Choroid plexus epithelial cell (primary cell): Measurements from ENCODE around the gene REV3L.
"Not testable (repeated sequence)": the region's sequence is repeated elsewhere in the genome, so short reads cannot be mapped to it uniquely, and the experiment has no call there.

Experiments used
- DNase-seq: peaks from one replicate; pipeline ENCODE4 v3.0.0-alpha.2; 2010; ENCODE audit warnings: low read depth
- H3K4me3 ChIP-seq: 2 replicates; pipeline ENCODE4 v1.5.1; 2011; ENCODE audit warnings: low read depth, mild to moderate bottlenecking, control low read depth, low read length, moderate library complexity
- TF ChIP-seq, protein P1 (sequence below): conservative IDR thresholded peaks from 2 replicates; pipeline ENCODE4 v1.5.1; 2011; ENCODE audit warnings: low read depth, mild to moderate bottlenecking, control low read depth, inconsistent platforms, low read length, moderate library complexity

REV3L gene

GRCh38 chr6:111524252-111524651 is 41.2 kb upstream of the REV3L start:
- no peak overlapping the region for H3K4me3 ChIP-seq
- no peak for DNase-seq
- TF ChIP-seq, protein P1, sequence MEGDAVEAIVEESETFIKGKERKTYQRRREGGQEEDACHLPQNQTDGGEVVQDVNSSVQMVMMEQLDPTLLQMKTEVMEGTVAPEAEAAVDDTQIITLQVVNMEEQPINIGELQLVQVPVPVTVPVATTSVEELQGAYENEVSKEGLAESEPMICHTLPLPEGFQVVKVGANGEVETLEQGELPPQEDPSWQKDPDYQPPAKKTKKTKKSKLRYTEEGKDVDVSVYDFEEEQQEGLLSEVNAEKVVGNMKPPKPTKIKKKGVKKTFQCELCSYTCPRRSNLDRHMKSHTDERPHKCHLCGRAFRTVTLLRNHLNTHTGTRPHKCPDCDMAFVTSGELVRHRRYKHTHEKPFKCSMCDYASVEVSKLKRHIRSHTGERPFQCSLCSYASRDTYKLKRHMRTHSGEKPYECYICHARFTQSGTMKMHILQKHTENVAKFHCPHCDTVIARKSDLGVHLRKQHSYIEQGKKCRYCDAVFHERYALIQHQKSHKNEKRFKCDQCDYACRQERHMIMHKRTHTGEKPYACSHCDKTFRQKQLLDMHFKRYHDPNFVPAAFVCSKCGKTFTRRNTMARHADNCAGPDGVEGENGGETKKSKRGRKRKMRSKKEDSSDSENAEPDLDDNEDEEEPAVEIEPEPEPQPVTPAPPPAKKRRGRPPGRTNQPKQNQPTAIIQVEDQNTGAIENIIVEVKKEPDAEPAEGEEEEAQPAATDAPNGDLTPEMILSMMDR: no peak

- no peak for DNase-seq
- no peak overlapping the region for H3K4me3 ChIP-seq
- TF ChIP-seq, protein P1: no peak
Measured at GRCh38 chr6:111523484-111524167, 40.6 kb upstream of the REV3L start.

- TF ChIP-seq, protein P1: no peak
- DNase-seq: no peak
- H3K4me3 ChIP-seq: no peak overlapping the region
Measured at GRCh38 chr6:111522393-111523020, 39.5 kb upstream of the REV3L start.

DNA sequence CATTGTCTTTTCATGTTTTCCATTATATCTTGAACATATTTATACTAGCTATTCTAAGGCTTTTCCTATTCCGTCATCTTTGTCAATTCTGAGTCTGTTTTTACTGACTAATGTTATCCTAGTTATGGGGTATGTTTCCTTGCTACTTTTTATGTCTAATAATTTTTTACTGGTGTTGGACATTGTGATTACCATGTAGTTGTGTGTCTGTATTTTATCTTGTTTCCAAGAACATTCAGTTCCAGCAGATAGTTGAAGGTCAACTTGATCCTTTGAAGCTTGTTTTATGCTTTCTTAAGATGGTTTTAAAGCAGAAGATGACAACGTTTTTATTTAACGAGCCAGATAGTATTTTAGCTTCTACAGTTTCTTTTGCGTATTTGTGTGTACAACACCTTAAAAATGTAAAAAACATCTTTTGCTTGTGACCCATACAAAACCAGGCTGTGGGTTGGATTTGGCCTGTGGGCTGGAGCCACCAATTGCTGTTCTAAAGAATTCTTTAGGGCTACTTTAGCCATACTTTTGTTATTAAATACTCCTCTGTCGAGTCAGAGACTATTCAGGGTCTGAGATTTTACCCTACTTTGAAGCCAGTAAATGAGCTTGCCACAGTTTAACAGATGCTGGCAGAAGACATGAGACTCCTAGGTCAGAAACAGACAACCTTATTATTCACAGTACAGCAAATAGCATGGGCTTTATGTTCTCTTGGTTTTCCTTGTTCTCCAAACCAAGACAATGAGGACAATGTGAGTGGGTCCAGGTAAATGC is 38.7 kb upstream of the REV3L start:
- no peak overlapping the region for H3K4me3 ChIP-seq
- DNase-seq: peak; percentile 14
- TF ChIP-seq, protein P1: no peak

GRCh38 chr6:111520524-111520923 is 37.5 kb upstream of the REV3L start:
- no peak for DNase-seq
- TF ChIP-seq, protein P1: no peak
- no peak overlapping the region for H3K4me3 ChIP-seq

- no peak for DNase-seq
- H3K4me3 ChIP-seq: no peak overlapping the region
- TF ChIP-seq, protein P1: no peak
Measured at GRCh38 chr6:111517965-111518364, 34.9 kb upstream of the REV3L start.

- DNase-seq: no peak
- TF ChIP-seq, protein P1: no peak
- no peak overlapping the region for H3K4me3 ChIP-seq
Measured at GRCh38 chr6:111515259-111515658, 32.2 kb upstream of the REV3L start.

DNA sequence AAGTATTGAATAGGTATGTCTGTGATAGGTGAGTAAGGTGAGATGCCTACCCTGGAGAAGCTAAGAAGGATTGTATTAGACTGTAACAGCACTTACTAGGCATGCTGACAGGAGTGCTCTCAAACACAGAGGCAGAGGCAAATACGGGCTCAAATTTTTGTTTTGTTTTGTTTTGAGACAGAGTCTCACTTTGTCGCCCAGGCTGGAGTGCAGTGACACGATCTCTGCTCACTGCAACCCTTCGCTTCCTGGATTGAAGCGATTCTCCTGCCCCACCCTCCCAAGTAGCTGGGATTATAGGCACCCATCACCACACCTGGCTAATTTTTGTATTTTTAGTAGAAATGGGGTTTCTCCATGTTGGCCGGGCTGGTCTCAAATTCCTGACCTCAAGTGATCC is 31.5 kb upstream of the REV3L start:
- not testable (repeated sequence) for H3K4me3 ChIP-seq, DNase-seq

DNA sequence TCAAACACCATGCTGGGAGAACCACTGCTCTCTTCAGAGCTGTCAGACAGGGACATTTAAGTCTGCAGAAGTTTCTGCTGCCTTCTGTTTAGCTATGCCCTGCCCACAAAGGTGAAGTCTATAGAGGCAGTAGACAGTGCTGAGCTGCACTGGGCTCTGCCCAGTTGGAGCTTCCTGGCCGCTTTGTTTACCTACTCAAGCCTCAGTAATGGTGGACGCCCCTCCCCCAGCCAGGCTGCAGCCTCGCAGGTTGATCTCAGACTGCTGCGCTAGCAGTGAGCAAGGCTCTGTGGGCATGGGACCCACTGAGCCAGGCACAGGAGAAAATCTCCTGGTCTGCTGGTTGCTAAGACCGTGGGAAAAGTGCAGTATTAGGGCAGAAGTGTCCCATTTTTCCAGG is 24.2 kb upstream of the REV3L start:
- not testable (repeated sequence) for H3K4me3 ChIP-seq, DNase-seq

GRCh38 chr6:111505498-111505897 is 22.5 kb upstream of the REV3L start:
- DNase-seq: not testable (repeated sequence)

More at GRCh38 chr6:111505498-111505897, 22.5 kb upstream of the REV3L start:
- H3K4me3 ChIP-seq: not testable (repeated sequence)
